Breast epithelium (tissue), 4 donors: ENCODE results near the gene CNGB1. TPM values are rescaled to one million over a fixed set of nuclear protein-coding genes. Genes with fewer than 3 reads are reported as not detected.
"Not testable (repeated sequence)": the region's sequence is repeated elsewhere in the genome, so short reads cannot be mapped to it uniquely, and the experiment has no call there.

Experiments used
- DNase-seq, 2 donors: peaks; one replicate each; pipeline ENCODE4 v3.0.0-alpha.2; 2019; ENCODE audit warnings: low spot score in 2 of 2
- H3K27ac ChIP-seq, 2 donors: fragments of 200-600 bp; sonication (generic) in 1 of 2; one replicate each; pipeline ENCODE4 v1.5.1; 2016 to 2019; ENCODE audit warnings: mild to moderate bottlenecking in 1 of 2
- H3K27me3 ChIP-seq, 2 donors: fragments of 200-600 bp; sonication (generic) in 1 of 2; one replicate each; pipeline versions ENCODE4 v1.5.1 to v1.6.0; 2017 to 2019; ENCODE audit warnings: control low read depth in 1 of 2, mild to moderate bottlenecking in 1 of 2
- H3K36me3 ChIP-seq: fragments of 200-600 bp; one replicate; pipeline ENCODE4 v1.5.1; 2019
- H3K4me1 ChIP-seq, 2 donors: fragments of 200-600 bp; sonication (generic); one replicate each; pipeline ENCODE4 v1.5.1; 2016 to 2019; ENCODE audit warnings: control low read depth in 1 of 2
- H3K4me3 ChIP-seq, 3 donors: fragments of 200-600 bp; sonication (generic); 1 replicate in 2 of 3; 2 replicates in 1 of 3; pipeline ENCODE4 v1.5.1; 2016 to 2019; ENCODE audit warnings: mild to moderate bottlenecking in 3 of 3, moderate library complexity in 2 of 3
- H3K9me3 ChIP-seq, 2 donors: fragments of 200-600 bp; sonication (generic) in 1 of 2; one replicate each; pipeline ENCODE4 v1.5.1; 2016 to 2019; ENCODE audit warnings: control low read depth in 1 of 2
- POLR2A ChIP-seq: fragments of 450-650 bp; IDR thresholded peaks from one replicate; pipeline ENCODE4 v1.6.1; 2016; ENCODE audit warnings: antibody characterized with exemption, mild to moderate bottlenecking, moderate library complexity
- POLR2AphosphoS5 ChIP-seq, 3 donors: sonication (generic); formaldehyde crosslinking; IDR thresholded peaks; one replicate each; pipeline ENCODE4 v1.6.1; 2017; ENCODE audit warnings: antibody characterized with exemption in 3 of 3
- intact Hi-C: fragments of 100-400 bp; cut with DNase I; formaldehyde crosslinking; loops from one replicate; pipeline ENCODE4 v1.15.1; 2023; ENCODE audit warnings: low total_unique reads
- total RNA-seq, 3 donors: library from RNA; depleted of rRNA; stranded (reverse); fragments of >200 nt; gene quantifications; one replicate each; pipeline ENCODE4 v1.1.0, GENCODE V29; 2016
- TF ChIP-seq, protein P1 (sequence below), 3 donors: fragments of 450-650 bp; IDR thresholded peaks; one replicate each; pipeline ENCODE4 v1.5.1; 2016 to 2017; ENCODE audit warnings: antibody characterized with exemption in 3 of 3, mild to moderate bottlenecking in 3 of 3, moderate library complexity in 3 of 3

The CNGB1 gene
- total RNA-seq, 3 donors from 2014 or later = not detected

- no peaks in the 10 kb centered on the region for H3K4me1 ChIP-seq
- no peak for DNase-seq
- no peak overlapping the region for H3K4me3 ChIP-seq
- intact Hi-C loops = no loop called here
- H3K27me3 ChIP-seq = no peaks in the 10 kb centered on the region
- TF ChIP-seq, protein P1, sequence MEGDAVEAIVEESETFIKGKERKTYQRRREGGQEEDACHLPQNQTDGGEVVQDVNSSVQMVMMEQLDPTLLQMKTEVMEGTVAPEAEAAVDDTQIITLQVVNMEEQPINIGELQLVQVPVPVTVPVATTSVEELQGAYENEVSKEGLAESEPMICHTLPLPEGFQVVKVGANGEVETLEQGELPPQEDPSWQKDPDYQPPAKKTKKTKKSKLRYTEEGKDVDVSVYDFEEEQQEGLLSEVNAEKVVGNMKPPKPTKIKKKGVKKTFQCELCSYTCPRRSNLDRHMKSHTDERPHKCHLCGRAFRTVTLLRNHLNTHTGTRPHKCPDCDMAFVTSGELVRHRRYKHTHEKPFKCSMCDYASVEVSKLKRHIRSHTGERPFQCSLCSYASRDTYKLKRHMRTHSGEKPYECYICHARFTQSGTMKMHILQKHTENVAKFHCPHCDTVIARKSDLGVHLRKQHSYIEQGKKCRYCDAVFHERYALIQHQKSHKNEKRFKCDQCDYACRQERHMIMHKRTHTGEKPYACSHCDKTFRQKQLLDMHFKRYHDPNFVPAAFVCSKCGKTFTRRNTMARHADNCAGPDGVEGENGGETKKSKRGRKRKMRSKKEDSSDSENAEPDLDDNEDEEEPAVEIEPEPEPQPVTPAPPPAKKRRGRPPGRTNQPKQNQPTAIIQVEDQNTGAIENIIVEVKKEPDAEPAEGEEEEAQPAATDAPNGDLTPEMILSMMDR (IDR thresholded peaks at IDR 0.05) = no peak
- no peak for TF ChIP-seq POLR2AphosphoS5 (IDR thresholded peaks at IDR 0.05)
- TF ChIP-seq POLR2A = no peak
- no peak overlapping the region for H3K27ac ChIP-seq
- H3K36me3 ChIP-seq = no peaks in the 10 kb centered on the region
- H3K9me3 ChIP-seq = no peaks in the 10 kb centered on the region
These were observed 47.1 kb downstream of the CNGB1 start for GRCh38 chr16:57923841-57924240.

- Histone ChIP-seq H3K36me3 (no peaks in the 10 kb centered on the region), H3K9me3 (no peaks in the 10 kb centered on the region), H3K27ac (no peak overlapping the region), H3K27me3 (no peaks in the 10 kb centered on the region), H3K4me3 (no peak overlapping the region), H3K4me1 (no peaks in the 10 kb centered on the region)
- intact Hi-C loops = no loop called here
- DNase-seq = no peak
- no peak for TF ChIP-seq POLR2AphosphoS5 (IDR thresholded peaks at IDR 0.05)
These were observed 47.5 kb downstream of the CNGB1 start for GRCh38 chr16:57923418-57923817.

- Histone ChIP-seq H3K27ac (no peak overlapping the region), H3K4me3 (no peak overlapping the region), H3K9me3 (no peaks in the 10 kb centered on the region), H3K36me3 (no peaks in the 10 kb centered on the region), H3K4me1 (no peaks in the 10 kb centered on the region), H3K27me3 (no peaks in the 10 kb centered on the region)
- DNase-seq = no peak
- intact Hi-C loops = no loop called here
- no peak for TF ChIP-seq POLR2A
- TF ChIP-seq, protein P1 (IDR thresholded peaks at IDR 0.05) = no peak
- TF ChIP-seq POLR2AphosphoS5 (IDR thresholded peaks at IDR 0.05) = no peak
These were observed 50.1 kb downstream of the CNGB1 start for GRCh38 chr16:57920880-57921229.

GRCh38 chr16:57920215-57920879 lies 50.6 kb downstream of the CNGB1 start:
- no peak for DNase-seq
- no peaks in the 10 kb centered on the region for H3K9me3 ChIP-seq
- TF ChIP-seq POLR2AphosphoS5 (IDR thresholded peaks at IDR 0.05) (no peak), POLR2A (no peak)
- TF ChIP-seq, protein P1 (IDR thresholded peaks at IDR 0.05) = no peak
- no peaks in the 10 kb centered on the region for H3K4me1 ChIP-seq
- no peaks in the 10 kb centered on the region for H3K36me3 ChIP-seq
- H3K4me3 ChIP-seq = no peak overlapping the region
- no peak overlapping the region for H3K27ac ChIP-seq
- H3K27me3 ChIP-seq = no peaks in the 10 kb centered on the region
- intact Hi-C loops = no loop called here

- Histone ChIP-seq H3K27me3 (no peaks in the 10 kb centered on the region), H3K36me3 (no peaks in the 10 kb centered on the region), H3K9me3 (no peaks in the 10 kb centered on the region), H3K27ac (no peak overlapping the region), H3K4me1 (no peaks in the 10 kb centered on the region), H3K4me3 (no peak overlapping the region)
- TF ChIP-seq POLR2AphosphoS5 (IDR thresholded peaks at IDR 0.05) = no peak
- TF ChIP-seq, protein P1 (IDR thresholded peaks at IDR 0.05) = no peak
- TF ChIP-seq POLR2A = no peak
- intact Hi-C loops = no loop called here
- no peak for DNase-seq
These were observed 51.9 kb downstream of the CNGB1 start for GRCh38 chr16:57918994-57919393.

- intact Hi-C loops = no loop called here
- TF ChIP-seq POLR2A (no peak), POLR2AphosphoS5 (IDR thresholded peaks at IDR 0.05) (no peak)
- TF ChIP-seq, protein P1 (IDR thresholded peaks at IDR 0.05) = no peak
- H3K4me3 ChIP-seq = no peak overlapping the region
These were observed 52.5 kb downstream of the CNGB1 start for GRCh38 chr16:57918444-57918843.

GRCh38 chr16:57917929-57918328 lies 53.0 kb downstream of the CNGB1 start:
- H3K27me3 ChIP-seq, H3K36me3 ChIP-seq, H3K9me3 ChIP-seq, H3K4me3 ChIP-seq, DNase-seq, H3K4me1 ChIP-seq, H3K27ac ChIP-seq, intact Hi-C loops: not testable (repeated sequence)

More at GRCh38 chr16:57918444-57918843, 52.5 kb downstream of the CNGB1 start:
- DNase-seq = no peak
- Histone ChIP-seq H3K27ac (no peak overlapping the region), H3K36me3 (no peaks in the 10 kb centered on the region), H3K9me3 (no peaks in the 10 kb centered on the region), H3K27me3 (no peaks in the 10 kb centered on the region), H3K4me1 (no peaks in the 10 kb centered on the region)

- H3K9me3 ChIP-seq, H3K4me1 ChIP-seq, intact Hi-C loops, H3K27me3 ChIP-seq, H3K36me3 ChIP-seq, DNase-seq, H3K4me3 ChIP-seq, H3K27ac ChIP-seq: not testable (repeated sequence)
These were observed 53.4 kb downstream of the CNGB1 start for GRCh38 chr16:57917489-57917888.
